ENCODE results near the gene TCEAL1. TPM values are rescaled to one million over a fixed set of nuclear protein-coding genes. Genes with fewer than 3 reads are reported as not detected.

The TCEAL1 gene
- total and polyA plus RNA-seq, 2 of the 13 experiments (the other 11 are each of a cell fraction or from before 2014, with no cell fraction given) = 11.2 to 14.8 TPM

DNA sequence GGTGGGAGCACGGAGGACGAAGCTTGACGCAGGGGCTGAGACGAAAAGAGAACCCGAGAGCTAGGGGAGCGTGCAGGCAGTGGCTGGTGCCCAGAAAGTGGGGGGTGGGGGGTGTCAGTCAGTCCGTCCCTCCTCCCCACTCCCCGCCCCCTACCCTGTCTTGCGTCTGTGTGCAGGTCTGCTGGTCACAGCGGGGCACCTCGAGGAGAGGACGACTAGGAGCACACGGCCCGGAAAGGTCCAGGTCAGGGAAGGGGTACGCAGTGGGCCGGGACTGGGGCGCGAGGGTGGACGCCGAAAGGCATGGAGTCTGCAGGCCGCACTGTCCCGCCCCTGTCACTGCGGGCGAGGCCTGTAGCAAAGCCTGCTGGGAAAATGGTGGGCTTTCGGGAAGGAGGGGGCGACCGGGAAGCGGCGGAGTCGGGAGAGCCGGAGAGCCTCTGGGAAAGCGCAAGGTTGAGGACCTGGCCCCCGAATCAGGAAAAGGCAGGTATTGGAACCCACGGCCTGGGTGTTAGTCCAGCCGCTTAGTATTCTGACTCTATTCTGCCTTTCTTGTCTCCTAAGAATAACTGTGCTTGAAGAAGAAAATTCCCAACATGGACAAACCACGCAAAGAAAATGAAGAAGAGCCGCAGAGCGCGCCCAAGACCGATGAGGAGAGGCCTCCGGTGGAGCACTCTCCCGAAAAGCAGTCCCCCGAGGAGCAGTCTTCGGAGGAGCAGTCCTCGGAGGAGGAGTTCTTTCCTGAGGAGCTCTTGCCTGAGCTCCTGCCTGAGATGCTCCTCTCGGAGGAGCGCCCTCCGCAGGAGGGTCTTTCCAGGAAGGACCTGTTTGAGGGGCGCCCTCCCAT lies 769 bp downstream of the TCEAL1 start (continued):
- TF ChIP-seq GMEB2 (CRISPR knock-in tag; IDR thresholded peaks at IDR 0.05; ENCODE audit: low read depth) (no peak), BCL6 (CRISPR knock-in tag; IDR thresholded peaks at IDR 0.05) (no peak), FLYWCH1 (CRISPR knock-in tag; IDR thresholded peaks at IDR 0.05) (no peak), ZNF292 (CRISPR knock-in tag; IDR thresholded peaks at IDR 0.05; ENCODE audit: borderline replicate concordance, low read depth) (no peak), ZNF776 (CRISPR knock-in tag; IDR thresholded peaks at IDR 0.05) (no peak), HOXA9 (CRISPR knock-in tag; IDR thresholded peaks at IDR 0.05; ENCODE audit: borderline replicate concordance) (no peak), AKAP8 (CRISPR knock-in tag; IDR thresholded peaks at IDR 0.05) (no peak), ZNF558 (CRISPR knock-in tag; IDR thresholded peaks at IDR 0.05; ENCODE audit: borderline replicate concordance) (no peak), LCORL (IDR thresholded peaks at IDR 0.05) (no peak), LCORL (CRISPR knock-in tag; IDR thresholded peaks at IDR 0.05) (no peak), THYN1 (CRISPR knock-in tag; IDR thresholded peaks at IDR 0.05; ENCODE audit: borderline replicate concordance, low read depth) (no peak), SMAD3 (CRISPR knock-in tag; IDR thresholded peaks at IDR 0.05) (no peak), ZNF468 (CRISPR knock-in tag; IDR thresholded peaks at IDR 0.05) (no peak), MED8 (CRISPR knock-in tag; IDR thresholded peaks at IDR 0.05; ENCODE audit: insufficient replicate concordance) (no peak), KLF15 (CRISPR knock-in tag; IDR thresholded peaks at IDR 0.05; ENCODE audit: borderline replicate concordance) (no peak)
- TF ChIP-seq, protein P1, sequence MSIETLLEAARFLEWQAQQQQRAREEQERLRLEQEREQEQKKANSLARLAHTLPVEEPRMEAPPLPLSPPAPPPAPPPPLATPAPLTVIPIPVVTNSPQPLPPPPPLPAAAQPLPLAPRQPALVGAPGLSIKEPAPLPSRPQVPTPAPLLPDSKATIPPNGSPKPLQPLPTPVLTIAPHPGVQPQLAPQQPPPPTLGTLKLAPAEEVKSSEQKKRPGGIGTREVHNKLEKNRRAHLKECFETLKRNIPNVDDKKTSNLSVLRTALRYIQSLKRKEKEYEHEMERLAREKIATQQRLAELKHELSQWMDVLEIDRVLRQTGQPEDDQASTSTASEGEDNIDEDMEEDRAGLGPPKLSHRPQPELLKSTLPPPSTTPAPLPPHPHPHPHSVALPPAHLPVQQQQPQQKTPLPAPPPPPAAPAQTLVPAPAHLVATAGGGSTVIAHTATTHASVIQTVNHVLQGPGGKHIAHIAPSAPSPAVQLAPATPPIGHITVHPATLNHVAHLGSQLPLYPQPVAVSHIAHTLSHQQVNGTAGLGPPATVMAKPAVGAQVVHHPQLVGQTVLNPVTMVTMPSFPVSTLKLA (IDR thresholded peaks at IDR 0.05) = no peak
- TF ChIP-seq, protein P2, sequence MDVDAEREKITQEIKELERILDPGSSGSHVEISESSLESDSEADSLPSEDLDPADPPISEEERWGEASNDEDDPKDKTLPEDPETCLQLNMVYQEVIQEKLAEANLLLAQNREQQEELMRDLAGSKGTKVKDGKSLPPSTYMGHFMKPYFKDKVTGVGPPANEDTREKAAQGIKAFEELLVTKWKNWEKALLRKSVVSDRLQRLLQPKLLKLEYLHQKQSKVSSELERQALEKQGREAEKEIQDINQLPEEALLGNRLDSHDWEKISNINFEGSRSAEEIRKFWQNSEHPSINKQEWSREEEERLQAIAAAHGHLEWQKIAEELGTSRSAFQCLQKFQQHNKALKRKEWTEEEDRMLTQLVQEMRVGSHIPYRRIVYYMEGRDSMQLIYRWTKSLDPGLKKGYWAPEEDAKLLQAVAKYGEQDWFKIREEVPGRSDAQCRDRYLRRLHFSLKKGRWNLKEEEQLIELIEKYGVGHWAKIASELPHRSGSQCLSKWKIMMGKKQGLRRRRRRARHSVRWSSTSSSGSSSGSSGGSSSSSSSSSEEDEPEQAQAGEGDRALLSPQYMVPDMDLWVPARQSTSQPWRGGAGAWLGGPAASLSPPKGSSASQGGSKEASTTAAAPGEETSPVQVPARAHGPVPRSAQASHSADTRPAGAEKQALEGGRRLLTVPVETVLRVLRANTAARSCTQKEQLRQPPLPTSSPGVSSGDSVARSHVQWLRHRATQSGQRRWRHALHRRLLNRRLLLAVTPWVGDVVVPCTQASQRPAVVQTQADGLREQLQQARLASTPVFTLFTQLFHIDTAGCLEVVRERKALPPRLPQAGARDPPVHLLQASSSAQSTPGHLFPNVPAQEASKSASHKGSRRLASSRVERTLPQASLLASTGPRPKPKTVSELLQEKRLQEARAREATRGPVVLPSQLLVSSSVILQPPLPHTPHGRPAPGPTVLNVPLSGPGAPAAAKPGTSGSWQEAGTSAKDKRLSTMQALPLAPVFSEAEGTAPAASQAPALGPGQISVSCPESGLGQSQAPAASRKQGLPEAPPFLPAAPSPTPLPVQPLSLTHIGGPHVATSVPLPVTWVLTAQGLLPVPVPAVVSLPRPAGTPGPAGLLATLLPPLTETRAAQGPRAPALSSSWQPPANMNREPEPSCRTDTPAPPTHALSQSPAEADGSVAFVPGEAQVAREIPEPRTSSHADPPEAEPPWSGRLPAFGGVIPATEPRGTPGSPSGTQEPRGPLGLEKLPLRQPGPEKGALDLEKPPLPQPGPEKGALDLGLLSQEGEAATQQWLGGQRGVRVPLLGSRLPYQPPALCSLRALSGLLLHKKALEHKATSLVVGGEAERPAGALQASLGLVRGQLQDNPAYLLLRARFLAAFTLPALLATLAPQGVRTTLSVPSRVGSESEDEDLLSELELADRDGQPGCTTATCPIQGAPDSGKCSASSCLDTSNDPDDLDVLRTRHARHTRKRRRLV (CRISPR knock-in tag; IDR thresholded peaks at IDR 0.05) = no peak
